OCI-LY1 (cell line): Measurements from ENCODE around the gene TGFB1.

Source experiments
- CTCF ChIP-seq: fragments of 200-600 bp; sonication (generic), shearing (Covaris generic); IDR thresholded peaks from 2 replicates; pipeline ENCODE4 v1.5.1; 2017; ENCODE audit warnings: mild to moderate bottlenecking, antibody characterized with exemption, low read length, moderate library complexity, mixed read lengths
- EZH2 ChIP-seq: fragments of 200-600 bp; sonication (generic), shearing (Covaris generic); IDR thresholded peaks from 2 replicates; pipeline ENCODE4 v1.8.0; 2017; ENCODE audit warnings: borderline replicate concordance, mixed run types, mild to moderate bottlenecking, antibody characterized with exemption, low read length, moderate library complexity, mixed read lengths

DNA sequence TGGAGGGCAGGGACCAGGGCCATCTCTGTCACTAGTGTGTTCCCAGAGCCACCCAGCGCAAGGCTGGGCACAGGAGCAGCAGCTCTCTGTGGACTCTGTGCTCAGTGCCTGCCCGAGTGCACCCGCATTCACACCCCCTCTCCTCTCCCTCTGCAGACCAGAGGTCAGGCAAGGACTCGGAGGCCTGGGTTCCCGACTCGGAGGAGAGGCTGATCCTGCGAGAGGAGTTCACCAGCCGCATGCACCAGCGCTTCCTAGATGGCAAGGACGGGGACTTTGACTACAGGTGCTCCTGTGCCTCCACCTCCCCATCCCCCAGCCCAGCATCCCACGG lies 33.6 kb downstream of the TGFB1 start:
- TF ChIP-seq CTCF (no peak), EZH2 (no peak)
